ENCODE measurements around the gene TMEM81.

- TF ChIP-seq TCF12 (IDR thresholded peaks at IDR 0.05; ENCODE audit: low read depth, low read length): no peak
- TF ChIP-seq CTCF (IDR thresholded peaks at IDR 0.05 in 2 of 3, conservative IDR thresholded peaks at IDR 0.05 in 1 of 3; ENCODE audit: control insufficient read depth in 2 of 3, extremely low read depth in 1 of 3, insufficient read depth in 1 of 3, low read depth in 3 of 3, low read length in 3 of 3): no peak
- TF ChIP-seq RFX5 (IDR thresholded peaks at IDR 0.05; ENCODE audit: low read depth, low read length): no peak
- TF ChIP-seq ZBTB33 (IDR thresholded peaks at IDR 0.05): no peak
- TF ChIP-seq POLR2A (IDR thresholded peaks at IDR 0.05; ENCODE audit: low read depth, low read length): no peak
- no peak for TF ChIP-seq HCFC1 (IDR thresholded peaks at IDR 0.05; ENCODE audit: low read length)
- TF ChIP-seq TAF1 (IDR thresholded peaks at IDR 0.05; ENCODE audit: borderline replicate concordance, low read depth, low read length): no peak
- no peak for TF ChIP-seq ZNF274 (IDR thresholded peaks at IDR 0.05; ENCODE audit: insufficient read depth, insufficient read length)
- no peak for TF ChIP-seq POLR2AphosphoS5 (IDR thresholded peaks at IDR 0.05; ENCODE audit: low read length)
- no peak for TF ChIP-seq SMC3 (IDR thresholded peaks at IDR 0.05; ENCODE audit: borderline replicate concordance, low read length)
- no peak for TF ChIP-seq TCF7 (IDR thresholded peaks at IDR 0.05; ENCODE audit: borderline replicate concordance)
- TF ChIP-seq USF2 (IDR thresholded peaks at IDR 0.05; ENCODE audit: borderline replicate concordance, low read depth, low read length): no peak
- no peak for TF ChIP-seq EP300 (IDR thresholded peaks at IDR 0.05; ENCODE audit: borderline replicate concordance in 1 of 2, control insufficient read depth in 1 of 2, low read depth in 2 of 2, low read length in 2 of 2)
Measured at GRCh38 chr1:205071028-205071409, 13.2 kb downstream of the TMEM81 start.

Measured in GM12878 (cell line).